Upper lobe of left lung (tissue), 4 donors: ENCODE data around the gene ARHGEF1.

Experiments
- EP300 ChIP-seq, 4 donors: sonication (generic); formaldehyde crosslinking; IDR thresholded peaks; one replicate each; pipeline ENCODE4 v1.5.1; 2017; ENCODE audit warnings: antibody characterized with exemption in 4 of 4, control low read depth in 2 of 4
- POLR2A ChIP-seq, 4 donors: fragments of 450-650 bp; IDR thresholded peaks; one replicate each; pipeline ENCODE4 v1.5.1; 2016 to 2017; ENCODE audit warnings: antibody characterized with exemption in 4 of 4, mild to moderate bottlenecking in 2 of 4
- POLR2AphosphoS5 ChIP-seq, 2 donors: sonication (generic); formaldehyde crosslinking; IDR thresholded peaks; one replicate each; pipeline ENCODE4 v1.5.1; 2017; ENCODE audit warnings: antibody characterized with exemption in 2 of 2
- TF ChIP-seq, protein P1 (sequence below), 6 experiments: fragments of 450-650 bp in 4 of 6; fragments of 200-600 bp in 2 of 6; sonication (generic) in 2 of 6; IDR thresholded peaks; one replicate each; pipeline ENCODE4 v1.5.1; 2016 to 2019; ENCODE audit warnings: antibody characterized with exemption in 6 of 6

DNA sequence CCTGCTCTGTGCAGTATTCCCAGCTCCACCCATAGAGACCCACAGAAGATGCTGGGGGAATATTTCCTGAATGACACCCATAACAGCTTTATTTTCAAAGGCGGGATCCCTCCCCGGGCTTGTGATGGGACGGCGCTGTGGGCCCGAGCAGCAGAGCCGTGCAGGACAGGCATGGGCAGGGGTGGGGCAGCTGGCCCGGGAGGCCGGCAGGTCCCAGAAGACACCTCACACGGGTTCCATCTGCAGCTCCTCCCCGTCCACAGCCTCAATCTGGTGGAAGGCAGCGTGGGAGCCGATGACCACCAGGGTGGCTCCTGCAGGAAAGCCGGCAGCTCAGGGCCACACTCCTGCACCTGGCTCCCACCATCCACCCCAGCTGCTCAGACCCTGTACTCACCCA lies 73.6 kb downstream of the ARHGEF1 start:
- TF ChIP-seq EP300 (IDR thresholded peaks at IDR 0.05) = no peak
- TF ChIP-seq, protein P1, sequence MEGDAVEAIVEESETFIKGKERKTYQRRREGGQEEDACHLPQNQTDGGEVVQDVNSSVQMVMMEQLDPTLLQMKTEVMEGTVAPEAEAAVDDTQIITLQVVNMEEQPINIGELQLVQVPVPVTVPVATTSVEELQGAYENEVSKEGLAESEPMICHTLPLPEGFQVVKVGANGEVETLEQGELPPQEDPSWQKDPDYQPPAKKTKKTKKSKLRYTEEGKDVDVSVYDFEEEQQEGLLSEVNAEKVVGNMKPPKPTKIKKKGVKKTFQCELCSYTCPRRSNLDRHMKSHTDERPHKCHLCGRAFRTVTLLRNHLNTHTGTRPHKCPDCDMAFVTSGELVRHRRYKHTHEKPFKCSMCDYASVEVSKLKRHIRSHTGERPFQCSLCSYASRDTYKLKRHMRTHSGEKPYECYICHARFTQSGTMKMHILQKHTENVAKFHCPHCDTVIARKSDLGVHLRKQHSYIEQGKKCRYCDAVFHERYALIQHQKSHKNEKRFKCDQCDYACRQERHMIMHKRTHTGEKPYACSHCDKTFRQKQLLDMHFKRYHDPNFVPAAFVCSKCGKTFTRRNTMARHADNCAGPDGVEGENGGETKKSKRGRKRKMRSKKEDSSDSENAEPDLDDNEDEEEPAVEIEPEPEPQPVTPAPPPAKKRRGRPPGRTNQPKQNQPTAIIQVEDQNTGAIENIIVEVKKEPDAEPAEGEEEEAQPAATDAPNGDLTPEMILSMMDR (IDR thresholded peaks at IDR 0.05) = no peak
- TF ChIP-seq POLR2A (IDR thresholded peaks at IDR 0.05) = no peak
- no peak for TF ChIP-seq POLR2AphosphoS5 (IDR thresholded peaks at IDR 0.05)
